ENCODE results near the gene TMEM119.
A peak's percentile ranks its signal among the peaks of the same experiment; 100 is the strongest.

TMEM119 gene

GRCh38 chr12:108572166-108572790 lies 25.6 kb downstream of the TMEM119 start:
- peaks cover 4% of the 10 kb centered on the region; the same call in 1 of the 2 replicates for H3K36me3 ChIP-seq (ENCODE audit: control insufficient read depth, insufficient read depth, low read length)
- no peak overlapping the region for H3K4me3 ChIP-seq (replicated peaks; ENCODE audit: low read depth, low read length)
- TF ChIP-seq CTCF (IDR thresholded peaks at IDR 0.05; ENCODE audit: insufficient read depth, low read length, poor library complexity, severe bottlenecking), result no peak
- H3K27me3 ChIP-seq (replicated peaks; ENCODE audit: control insufficient read depth, insufficient read depth, low read length), result no peaks in the 10 kb centered on the region
- peak; percentile 72 for DNase-seq (ENCODE audit: extremely low read depth, insufficient read length)

GRCh38 chr12:108571609-108572165 lies 26.2 kb downstream of the TMEM119 start:
- Histone ChIP-seq H3K4me3 (replicated peaks; ENCODE audit: low read depth, low read length) (no peak overlapping the region), H3K27me3 (replicated peaks; ENCODE audit: control insufficient read depth, insufficient read depth, low read length) (no peaks in the 10 kb centered on the region), H3K36me3 (ENCODE audit: control insufficient read depth, insufficient read depth, low read length) (peaks cover 8% of the 10 kb centered on the region; the same call in 1 of the 2 replicates)
- no peak for DNase-seq (ENCODE audit: extremely low read depth, insufficient read length)
- TF ChIP-seq CTCF (IDR thresholded peaks at IDR 0.05; ENCODE audit: insufficient read depth, low read length, poor library complexity, severe bottlenecking), result no peak

- Histone ChIP-seq H3K27me3 (replicated peaks; ENCODE audit: control insufficient read depth, insufficient read depth, low read length) (no peaks in the 10 kb centered on the region), H3K4me3 (replicated peaks; ENCODE audit: low read depth, low read length) (no peak overlapping the region), H3K36me3 (ENCODE audit: control insufficient read depth, insufficient read depth, low read length) (peaks cover 13% of the 10 kb centered on the region)
- no peak for DNase-seq (ENCODE audit: extremely low read depth, insufficient read length)
- TF ChIP-seq CTCF (IDR thresholded peaks at IDR 0.05; ENCODE audit: insufficient read depth, low read length, poor library complexity, severe bottlenecking), result peak; percentile 36
Observed at GRCh38 chr12:108570743-108571608, 26.9 kb downstream of the TMEM119 start.

DNA sequence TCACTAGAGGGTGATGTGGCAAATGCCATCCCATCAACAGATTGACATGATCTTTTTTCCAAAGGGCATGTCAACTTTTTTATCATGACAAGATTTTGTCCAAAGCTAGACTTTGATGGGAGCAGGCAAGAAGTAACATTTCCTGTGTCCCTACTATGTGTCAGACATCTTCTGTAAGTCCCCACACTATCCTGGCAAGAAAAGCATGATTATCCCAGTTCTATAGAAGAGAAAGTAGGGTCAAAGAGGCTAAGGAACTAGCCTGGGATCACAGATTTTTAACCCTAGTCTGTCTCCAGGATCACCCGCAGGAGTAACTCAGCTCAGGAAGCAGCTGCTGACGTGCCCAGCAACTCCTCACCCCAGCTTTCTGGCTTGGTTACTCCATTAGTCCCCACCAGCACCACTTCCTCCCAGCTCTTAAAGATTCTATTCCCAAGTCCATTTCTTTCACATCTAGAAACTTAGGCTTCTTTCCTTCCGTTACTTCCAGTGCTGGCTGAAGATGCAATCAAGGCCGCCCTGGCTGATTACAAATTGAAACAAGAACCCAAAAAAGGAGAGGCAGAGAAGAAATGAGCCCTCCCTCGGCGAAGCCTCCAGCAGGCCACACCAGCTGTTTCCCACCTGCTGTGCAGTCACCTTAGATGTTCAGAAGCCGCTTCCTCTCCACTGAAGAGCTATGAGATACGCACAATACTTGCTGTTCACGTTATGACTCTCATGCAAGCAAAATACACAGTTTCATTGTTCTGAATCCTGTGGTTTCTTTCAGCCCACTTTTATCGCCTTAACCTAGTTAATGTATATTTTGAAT lies 29.3 kb downstream of the TMEM119 start:
- peaks cover 21% of the 10 kb centered on the region for H3K36me3 ChIP-seq (ENCODE audit: control insufficient read depth, insufficient read depth, low read length)

More for the DNA sequence above, 29.3 kb downstream of the TMEM119 start:
- H3K27me3 ChIP-seq (replicated peaks; ENCODE audit: control insufficient read depth, insufficient read depth, low read length), result no peaks in the 10 kb centered on the region
- peak; percentile 83 for DNase-seq (ENCODE audit: extremely low read depth, insufficient read length)
- peak overlapping the region; percentile 16 for H3K4me3 ChIP-seq (replicated peaks; ENCODE audit: low read depth, low read length)
- TF ChIP-seq CTCF (IDR thresholded peaks at IDR 0.05; ENCODE audit: insufficient read depth, low read length, poor library complexity, severe bottlenecking), result no peak

All from GM06990 (cell line).